ENCODE data around the gene COL25A1.

COL25A1 gene

GRCh38 chr4:108931926-108932325, 370.5 kb downstream of the COL25A1 start:
- Histone ChIP-seq H3K9me3 (ENCODE audit: insufficient read depth, low read length) (no peaks in the 10 kb centered on the region), H3K4me1 (ENCODE audit: insufficient read depth, insufficient read length) (peaks cover 2% of the 10 kb centered on the region), H3K9ac (ENCODE audit: insufficient read length, low read depth) (no peak overlapping the region), H3K36me3 (ENCODE audit: insufficient read depth, insufficient read length, low read length) (no peaks in the 10 kb centered on the region), H3K4me3 (ENCODE audit: insufficient read length, low read depth) (no peak overlapping the region), H3K27me3 (ENCODE audit: insufficient read depth, insufficient read length) (no peaks in the 10 kb centered on the region)
- TF ChIP-seq SUZ12 (IDR thresholded peaks at IDR 0.05; ENCODE audit: extremely low read depth, insufficient read depth, insufficient read length): no peak
- TF ChIP-seq YY1 (IDR thresholded peaks at IDR 0.05; ENCODE audit: insufficient read depth, insufficient read length): no peak
- no peak for TF ChIP-seq ZNF274 (IDR thresholded peaks at IDR 0.05; ENCODE audit: low read depth, low read length)
- no peak for DNase-seq (ENCODE audit: low read depth, low spot score)

- TF ChIP-seq YY1 (IDR thresholded peaks at IDR 0.05; ENCODE audit: insufficient read depth, insufficient read length) (no peak), ZNF274 (IDR thresholded peaks at IDR 0.05; ENCODE audit: low read depth, low read length) (no peak), SUZ12 (IDR thresholded peaks at IDR 0.05; ENCODE audit: extremely low read depth, insufficient read depth, insufficient read length) (no peak)
- no peaks in the 10 kb centered on the region for H3K9me3 ChIP-seq (ENCODE audit: insufficient read depth, low read length)
- DNase-seq (ENCODE audit: low read depth, low spot score): no peak
Observed at GRCh38 chr4:108930186-108930585, 372.3 kb downstream of the COL25A1 start.

GRCh38 chr4:108926781-108927180, 375.7 kb downstream of the COL25A1 start:
- DNase-seq (ENCODE audit: low read depth, low spot score): no peak
- Histone ChIP-seq H3K9ac (ENCODE audit: insufficient read length, low read depth) (no peak overlapping the region), H3K27me3 (ENCODE audit: insufficient read depth, insufficient read length) (no peaks in the 10 kb centered on the region), H3K9me3 (ENCODE audit: insufficient read depth, low read length) (no peaks in the 10 kb centered on the region), H3K4me1 (ENCODE audit: insufficient read depth, insufficient read length) (peaks cover 2% of the 10 kb centered on the region), H3K36me3 (ENCODE audit: insufficient read depth, insufficient read length, low read length) (no peaks in the 10 kb centered on the region), H3K4me3 (ENCODE audit: insufficient read length, low read depth) (no peak overlapping the region)
- no peak for TF ChIP-seq YY1 (IDR thresholded peaks at IDR 0.05; ENCODE audit: insufficient read depth, insufficient read length)
- TF ChIP-seq SUZ12 (IDR thresholded peaks at IDR 0.05; ENCODE audit: extremely low read depth, insufficient read depth, insufficient read length): no peak
- TF ChIP-seq ZNF274 (IDR thresholded peaks at IDR 0.05; ENCODE audit: low read depth, low read length): no peak

More at GRCh38 chr4:108930186-108930585, 372.3 kb downstream of the COL25A1 start:
- Histone ChIP-seq H3K36me3 (ENCODE audit: insufficient read depth, insufficient read length, low read length) (no peaks in the 10 kb centered on the region), H3K4me1 (ENCODE audit: insufficient read depth, insufficient read length) (peaks cover 2% of the 10 kb centered on the region), H3K27me3 (ENCODE audit: insufficient read depth, insufficient read length) (no peaks in the 10 kb centered on the region), H3K4me3 (ENCODE audit: insufficient read length, low read depth) (no peak overlapping the region), H3K9ac (ENCODE audit: insufficient read length, low read depth) (no peak overlapping the region)

- H3K4me1 ChIP-seq (ENCODE audit: insufficient read depth, insufficient read length): no peaks in the 10 kb centered on the region
- H3K9ac ChIP-seq (ENCODE audit: insufficient read length, low read depth): no peak overlapping the region
- DNase-seq (ENCODE audit: low read depth, low spot score): no peak
- H3K9me3 ChIP-seq (ENCODE audit: insufficient read depth, low read length): no peaks in the 10 kb centered on the region
- H3K36me3 ChIP-seq (ENCODE audit: insufficient read depth, insufficient read length, low read length): no peaks in the 10 kb centered on the region
- no peak overlapping the region for H3K4me3 ChIP-seq (ENCODE audit: insufficient read length, low read depth)
- H3K27me3 ChIP-seq (ENCODE audit: insufficient read depth, insufficient read length): no peaks in the 10 kb centered on the region
- TF ChIP-seq ZNF274 (IDR thresholded peaks at IDR 0.05; ENCODE audit: low read depth, low read length) (no peak), YY1 (IDR thresholded peaks at IDR 0.05; ENCODE audit: insufficient read depth, insufficient read length) (no peak), SUZ12 (IDR thresholded peaks at IDR 0.05; ENCODE audit: extremely low read depth, insufficient read depth, insufficient read length) (no peak)
Observed at GRCh38 chr4:108926061-108926460, 376.4 kb downstream of the COL25A1 start.

GRCh38 chr4:108922191-108922590, 380.3 kb downstream of the COL25A1 start:
- Histone ChIP-seq H3K36me3 (ENCODE audit: insufficient read depth, insufficient read length, low read length) (no peaks in the 10 kb centered on the region), H3K27me3 (ENCODE audit: insufficient read depth, insufficient read length) (no peaks in the 10 kb centered on the region), H3K9me3 (ENCODE audit: insufficient read depth, low read length) (no peaks in the 10 kb centered on the region), H3K9ac (ENCODE audit: insufficient read length, low read depth) (no peak overlapping the region), H3K4me1 (ENCODE audit: insufficient read depth, insufficient read length) (no peaks in the 10 kb centered on the region), H3K4me3 (ENCODE audit: insufficient read length, low read depth) (no peak overlapping the region)
- DNase-seq (ENCODE audit: low read depth, low spot score): no peak
- TF ChIP-seq YY1 (IDR thresholded peaks at IDR 0.05; ENCODE audit: insufficient read depth, insufficient read length): no peak

GRCh38 chr4:108920395-108921087, 381.9 kb downstream of the COL25A1 start:
- Histone ChIP-seq H3K36me3 (ENCODE audit: insufficient read depth, insufficient read length, low read length) (no peaks in the 10 kb centered on the region), H3K27me3 (ENCODE audit: insufficient read depth, insufficient read length) (no peaks in the 10 kb centered on the region), H3K4me3 (ENCODE audit: insufficient read length, low read depth) (no peak overlapping the region), H3K4me1 (ENCODE audit: insufficient read depth, insufficient read length) (no peaks in the 10 kb centered on the region), H3K9me3 (ENCODE audit: insufficient read depth, low read length) (no peaks in the 10 kb centered on the region), H3K9ac (ENCODE audit: insufficient read length, low read depth) (no peak overlapping the region)
- no peak for DNase-seq (ENCODE audit: low read depth, low spot score)
- TF ChIP-seq YY1 (IDR thresholded peaks at IDR 0.05; ENCODE audit: insufficient read depth, insufficient read length): no peak
- no peak for TF ChIP-seq ZNF274 (IDR thresholded peaks at IDR 0.05; ENCODE audit: low read depth, low read length)
- no peak for TF ChIP-seq SUZ12 (IDR thresholded peaks at IDR 0.05; ENCODE audit: extremely low read depth, insufficient read depth, insufficient read length)

- no peak for DNase-seq (ENCODE audit: low read depth, low spot score)
Observed at GRCh38 chr4:108919226-108919893, 383.1 kb downstream of the COL25A1 start.

More at GRCh38 chr4:108919226-108919893, 383.1 kb downstream of the COL25A1 start:
- no peaks in the 10 kb centered on the region for H3K4me1 ChIP-seq (ENCODE audit: insufficient read depth, insufficient read length)
- H3K9ac ChIP-seq (ENCODE audit: insufficient read length, low read depth): no peak overlapping the region
- no peaks in the 10 kb centered on the region for H3K27me3 ChIP-seq (ENCODE audit: insufficient read depth, insufficient read length)
- H3K36me3 ChIP-seq (ENCODE audit: insufficient read depth, insufficient read length, low read length): no peaks in the 10 kb centered on the region
- TF ChIP-seq ZNF274 (IDR thresholded peaks at IDR 0.05; ENCODE audit: low read depth, low read length): no peak
- no peak for TF ChIP-seq YY1 (IDR thresholded peaks at IDR 0.05; ENCODE audit: insufficient read depth, insufficient read length)
- no peak for TF ChIP-seq SUZ12 (IDR thresholded peaks at IDR 0.05; ENCODE audit: extremely low read depth, insufficient read depth, insufficient read length)
- no peak overlapping the region for H3K4me3 ChIP-seq (ENCODE audit: insufficient read length, low read depth)
- H3K9me3 ChIP-seq (ENCODE audit: insufficient read depth, low read length): no peaks in the 10 kb centered on the region

Measured in NT2/D1 (cell line).